GM12873 (cell line): ENCODE data around the gene NDUFC1.

Source experiments
- CTCF ChIP-seq: IDR thresholded peaks from 2 replicates; pipeline ENCODE4 v1.5.1; 2012; ENCODE audit warnings: low read depth, mild to moderate bottlenecking, moderate library complexity, low read length, control low read depth; ENCODE audit not compliant: insufficient read depth; ENCODE audit errors: missing control alignments

The NDUFC1 gene

GRCh38 chr4:139275281-139275735 is 27.0 kb downstream of the NDUFC1 start:
- TF ChIP-seq CTCF: no peak

- TF ChIP-seq CTCF: no peak
These were observed 27.5 kb downstream of the NDUFC1 start for GRCh38 chr4:139274790-139275189.

GRCh38 chr4:139273835-139274234 is 28.4 kb downstream of the NDUFC1 start:
- TF ChIP-seq CTCF: no peak

GRCh38 chr4:139267301-139267700 is 35.0 kb downstream of the NDUFC1 start:
- no peak for TF ChIP-seq CTCF

GRCh38 chr4:139266583-139267257 is 35.6 kb downstream of the NDUFC1 start:
- peak; percentile 4 for TF ChIP-seq CTCF

GRCh38 chr4:139266208-139266582 is 36.1 kb downstream of the NDUFC1 start:
- TF ChIP-seq CTCF: no peak

- TF ChIP-seq CTCF: no peak
These were observed 36.6 kb downstream of the NDUFC1 start for GRCh38 chr4:139265654-139266053.
